Measurements from ENCODE around the gene KCNB1.

The KCNB1 gene

DNA sequence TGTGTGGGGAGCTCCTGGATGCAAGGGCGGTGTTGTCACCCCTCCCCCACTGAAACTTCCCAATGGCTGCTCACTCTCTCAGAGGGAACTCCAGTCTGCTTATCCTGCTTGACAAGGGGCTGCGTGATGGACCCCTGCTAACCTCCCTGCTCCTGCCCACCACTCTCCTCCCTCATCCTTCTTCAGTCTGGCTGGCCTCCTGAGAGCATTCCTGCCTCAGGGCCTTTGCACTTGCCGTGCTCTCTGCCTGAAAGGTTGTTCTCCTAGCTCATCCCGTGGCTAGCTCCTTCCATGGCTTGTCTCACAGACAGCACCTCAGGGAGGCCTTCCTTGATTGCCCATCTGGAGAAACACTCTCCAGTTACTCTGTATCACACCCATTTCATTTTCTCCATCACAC is 130.7 kb downstream of the KCNB1 start:
- no peak for DNase-seq (ENCODE audit: low read depth)

- no peak for DNase-seq (ENCODE audit: low read depth)
These were observed 132.7 kb downstream of the KCNB1 start for GRCh38 chr20:49349694-49350252.

DNA sequence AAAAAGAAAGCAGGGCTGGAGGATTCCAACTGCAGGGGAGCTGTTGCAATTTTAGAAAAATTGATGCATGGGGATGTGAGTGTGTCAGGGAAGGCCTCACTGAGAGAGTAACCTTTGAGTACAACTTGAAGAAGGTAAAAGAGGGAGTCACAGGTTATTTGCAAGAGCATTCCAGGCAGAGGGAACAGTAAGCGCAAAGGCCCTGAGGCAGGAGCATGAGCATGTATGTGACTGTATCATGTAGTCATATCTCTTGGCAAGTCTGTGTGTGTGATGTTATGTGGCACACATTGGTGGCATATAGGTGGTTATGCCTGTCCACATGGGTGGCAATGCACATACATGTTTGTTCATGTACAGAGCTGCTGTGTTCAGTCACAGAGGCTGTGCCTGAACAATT is 133.4 kb downstream of the KCNB1 start:
- no peak for DNase-seq (ENCODE audit: low read depth)

DNA sequence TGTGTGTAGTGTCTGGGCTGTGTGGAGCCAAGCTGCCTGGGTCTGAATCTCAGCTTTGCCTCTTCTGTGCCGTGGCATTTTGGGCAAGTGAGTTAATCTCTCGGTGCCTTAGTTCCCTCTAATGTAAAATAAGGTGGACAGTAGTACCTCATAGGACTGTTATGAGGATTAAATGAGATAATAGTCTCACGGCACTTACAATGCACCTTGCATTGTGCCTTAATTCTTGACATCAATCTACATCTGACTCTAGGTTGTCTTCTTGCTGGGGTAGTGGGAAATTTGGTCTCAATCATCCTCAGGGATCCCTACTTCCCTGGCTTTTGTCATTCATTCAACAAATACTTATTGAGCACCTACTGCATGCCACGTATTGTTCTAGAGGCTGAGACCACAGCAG is 133.9 kb downstream of the KCNB1 start:
- no peak for DNase-seq (ENCODE audit: low read depth)

DNA sequence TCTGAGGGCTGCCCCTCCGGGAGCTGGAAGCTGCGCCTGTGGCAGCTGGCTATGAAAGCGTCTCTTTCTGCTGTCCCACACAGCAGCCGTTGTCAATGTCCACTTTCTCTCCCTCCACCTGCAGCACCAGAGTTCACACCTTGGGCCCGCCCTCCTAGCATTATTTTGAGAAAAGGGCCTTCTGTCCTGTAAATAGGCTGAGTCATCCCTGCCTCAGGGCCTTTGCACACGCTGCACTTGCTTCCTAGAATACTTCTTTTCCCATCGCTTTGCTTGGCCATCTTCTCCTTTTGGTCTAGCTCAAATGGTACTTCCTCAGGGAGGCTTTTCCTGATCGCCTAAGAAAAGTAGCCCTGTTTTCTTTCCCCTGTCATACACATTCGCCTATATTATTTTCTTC is 135.3 kb downstream of the KCNB1 start:
- no peak for DNase-seq (ENCODE audit: low read depth)

DNA sequence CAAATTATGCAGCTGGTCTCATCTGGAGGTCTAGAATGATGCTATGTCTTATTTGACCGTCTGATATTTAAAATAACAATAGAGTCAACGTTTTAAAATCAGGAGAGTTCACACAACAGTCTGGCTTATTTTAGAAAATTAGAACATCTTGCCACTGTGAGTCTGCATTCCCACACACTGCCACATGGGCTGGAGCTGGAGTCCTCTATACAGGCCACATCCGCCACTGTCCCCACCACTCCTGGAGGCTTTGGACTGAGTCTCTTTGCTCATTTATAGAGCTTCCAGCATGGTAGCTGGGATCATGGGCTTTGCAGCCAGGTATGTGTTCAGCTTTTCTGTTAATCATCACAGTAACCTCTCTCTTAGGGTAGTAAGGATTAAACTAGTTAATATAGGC is 135.8 kb downstream of the KCNB1 start:
- no peak for DNase-seq (ENCODE audit: low read depth)

GRCh38 chr20:49345524-49345923 is 136.9 kb downstream of the KCNB1 start:
- no peak for DNase-seq (ENCODE audit: low read depth)

DNA sequence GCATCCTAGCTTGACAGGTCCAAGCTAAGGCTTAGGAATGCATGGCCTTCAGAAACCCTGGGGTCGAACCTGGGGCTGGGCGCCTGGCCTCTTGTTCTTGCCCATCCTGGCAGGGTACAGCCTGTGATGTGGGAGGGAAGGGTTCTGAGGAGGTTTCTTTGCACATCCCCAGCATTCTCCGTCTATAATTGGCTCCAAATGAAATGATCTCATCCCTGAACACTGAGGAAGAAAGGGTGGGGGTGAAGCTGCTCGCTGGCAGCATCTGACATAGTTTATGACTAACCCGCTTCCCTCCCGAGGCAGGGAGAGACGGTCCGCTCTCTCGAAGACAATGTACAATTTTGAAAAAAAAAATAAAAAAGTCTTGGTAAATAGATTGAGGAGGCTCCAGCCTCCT is 137.5 kb downstream of the KCNB1 start:
- no peak for DNase-seq (ENCODE audit: low read depth)

GRCh38 chr20:49344140-49344539 is 138.3 kb downstream of the KCNB1 start:
- DNase-seq (ENCODE audit: low read depth) = no peak

DNA sequence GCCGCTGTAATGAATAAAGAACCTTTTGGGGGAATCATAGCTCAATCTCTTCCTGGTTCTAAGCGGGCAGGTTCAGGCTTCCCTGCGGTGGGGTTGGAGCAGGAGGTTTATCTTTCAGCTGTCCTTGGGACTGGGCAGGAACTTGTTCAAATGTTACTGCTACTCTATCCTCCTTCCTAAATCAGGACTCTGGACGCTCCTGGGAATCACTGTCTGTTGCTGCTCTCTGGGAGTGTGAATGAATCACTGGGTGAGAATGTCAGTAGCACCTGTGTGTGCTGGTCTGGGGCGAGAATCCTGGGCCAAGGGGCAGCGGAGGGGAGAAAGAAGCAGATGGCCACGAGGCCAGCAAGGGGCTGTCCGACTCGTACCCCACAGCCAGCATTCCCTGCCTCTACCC is 139.2 kb downstream of the KCNB1 start:
- no peak for DNase-seq (ENCODE audit: low read depth)

DNA sequence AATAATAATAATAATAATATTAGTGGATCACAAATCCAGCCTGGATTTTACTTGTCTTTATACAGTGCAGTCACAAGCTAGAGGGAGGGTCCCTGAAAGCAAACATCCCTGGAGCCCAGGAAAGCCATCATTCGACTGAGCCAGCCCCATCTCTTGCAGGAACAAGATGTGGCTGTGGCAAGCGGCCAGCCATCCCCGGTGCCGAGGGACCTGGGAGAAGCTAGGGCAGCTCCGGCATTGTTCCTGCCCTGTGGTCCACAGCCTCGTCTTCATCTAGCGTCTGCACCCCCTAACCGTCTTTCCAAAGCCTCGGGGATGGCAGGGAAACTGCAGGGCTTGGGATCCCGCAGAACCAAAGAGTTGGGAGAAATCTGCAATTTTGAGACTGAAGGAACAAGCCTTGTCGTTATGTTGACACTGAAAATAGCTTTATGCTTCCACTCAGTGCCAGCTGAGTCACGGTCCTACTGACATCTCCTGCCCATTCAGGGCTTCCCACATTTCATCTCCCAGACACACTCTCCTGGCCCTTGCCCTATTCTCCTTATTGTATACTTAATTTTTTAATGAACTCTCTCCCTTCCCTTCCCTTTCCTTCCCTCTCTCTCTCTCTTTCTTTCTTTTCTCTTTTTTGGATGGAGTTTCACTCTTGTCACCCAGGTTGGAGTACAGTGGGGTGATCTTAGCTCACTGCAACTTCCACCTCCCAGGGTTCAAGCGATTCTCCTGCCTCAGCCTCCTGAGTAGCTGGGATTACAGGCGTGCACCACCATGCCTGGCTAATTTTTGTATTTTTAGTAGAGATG is 142.1 kb downstream of the KCNB1 start:
- DNase-seq (ENCODE audit: low read depth) = no peak

- no peak for DNase-seq (ENCODE audit: low read depth)
These were observed 143.3 kb downstream of the KCNB1 start for GRCh38 chr20:49339123-49339522.

- no peak for DNase-seq (ENCODE audit: low read depth)
These were observed 144.4 kb downstream of the KCNB1 start for GRCh38 chr20:49338061-49338460.

GRCh38 chr20:49337357-49337756 is 145.1 kb downstream of the KCNB1 start:
- DNase-seq (ENCODE audit: low read depth) = no peak

GRCh38 chr20:49336786-49337185 is 145.7 kb downstream of the KCNB1 start:
- no peak for DNase-seq (ENCODE audit: low read depth)

DNA sequence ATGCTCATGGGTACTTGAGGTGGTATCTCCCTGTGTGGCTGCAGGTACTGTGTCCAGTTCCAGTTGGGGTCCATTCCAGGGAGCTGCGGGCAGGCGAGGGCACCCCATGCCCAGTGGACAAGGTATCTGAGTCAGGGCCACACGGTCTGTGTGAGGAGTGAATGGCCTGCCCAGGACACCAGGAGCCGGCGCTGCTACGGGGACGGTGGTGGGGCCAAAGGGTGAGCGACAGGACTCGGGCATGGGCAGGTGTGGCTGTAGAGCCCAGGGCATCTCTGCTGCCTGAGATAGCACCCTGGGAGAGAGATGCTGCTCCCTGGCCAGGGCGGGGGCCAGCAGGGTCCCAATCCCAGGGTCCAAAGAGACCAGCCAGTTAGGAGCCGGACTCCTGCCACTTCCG is 147.0 kb downstream of the KCNB1 start:
- no peak for DNase-seq (ENCODE audit: low read depth)

GRCh38 chr20:49330701-49331615 is 151.5 kb downstream of the KCNB1 start:
- DNase-seq (ENCODE audit: low read depth) = no peak

GRCh38 chr20:49328790-49329189 is 153.7 kb downstream of the KCNB1 start:
- no peak for DNase-seq (ENCODE audit: low read depth)

- DNase-seq (ENCODE audit: low read depth) = no peak
These were observed 156.4 kb downstream of the KCNB1 start for GRCh38 chr20:49326026-49326425.

DNA sequence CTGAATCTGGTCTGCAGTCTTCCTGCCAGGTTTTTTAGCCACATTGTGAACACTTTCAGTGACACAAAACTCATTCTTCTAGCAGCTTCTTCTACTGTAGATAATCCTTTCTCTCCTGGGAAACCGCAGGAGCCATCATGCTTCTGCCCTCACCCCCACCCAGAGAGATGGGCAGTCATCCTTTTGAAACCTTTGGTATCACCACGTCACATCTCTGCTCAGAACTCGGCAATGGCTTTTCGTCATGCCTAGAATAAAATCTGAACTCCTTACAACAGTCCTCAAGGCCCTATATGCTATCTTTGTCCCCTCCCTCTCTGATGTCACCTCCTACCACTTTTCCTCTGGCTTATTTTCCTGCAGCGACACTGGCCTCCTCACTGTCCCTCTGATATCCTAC is 158.2 kb downstream of the KCNB1 start:
- DNase-seq (ENCODE audit: low read depth) = no peak

GRCh38 chr20:49323622-49324238 is 158.7 kb downstream of the KCNB1 start:
- DNase-seq (ENCODE audit: low read depth) = no peak

GRCh38 chr20:49320460-49320859 is 162.0 kb downstream of the KCNB1 start:
- DNase-seq (ENCODE audit: low read depth) = no peak
